Heart left ventricle (tissue), 13 donors: ENCODE data around the gene GID4.

Experiments
- CTCF ChIP-seq, 12 donors: fragments of 200-600 bp; sonication (generic) in 4 of 12; IDR thresholded peaks; one replicate each; pipeline versions ENCODE4 v1.5.0 to v1.8.0; 2018 to 2022; ENCODE audit warnings: antibody characterized with exemption in 12 of 12, mild to moderate bottlenecking in 5 of 12
- POLR2A ChIP-seq, 2 donors: fragments of 450-650 bp; IDR thresholded peaks; one replicate each; pipeline ENCODE4 v1.6.1; 2017; ENCODE audit warnings: antibody characterized with exemption in 2 of 2, mild to moderate bottlenecking in 2 of 2, moderate library complexity in 2 of 2
- donor health status: ischemic (EF 13 %, LVEDD 7.1; RV severe dilation, severe dysfunction).
- donor health status: DM: no; HTN: yes; CAD: no.
- donor health status: DM: no; HTN: no; CAD: no.
- donor health status: ischemic (EF 25% LVEDD 6.9; RV normal size, moderate dysfunction).
- donor health status: ischemic (EF 25% LVEDD 5.7; RV mildly dilated, moderate dysfunction).
- donor health status: ischemic (EF 35%, LVEDD 5.7; RV mildly dilated, moderate dysfunction).
- donor health status: nonischemic (EF 11% LVEDD 7.7; RV severe dilation, severe dysfunction).
- donor health status: DM: yes; HTN: yes; CAD: no.
- donor health status: PGD.
- donor health status: ischemic (EF 29% LVEDD 5.4; RV normal size, mild dysfunction).
- donor health status: nonischemic (EF 23%, LVEDD 6.1; RV moderate dilation, normal function).

GRCh38 chr17:18028952-18029540 is 10.2 kb upstream of the GID4 start:
- TF ChIP-seq CTCF (IDR thresholded peaks at IDR 0.05) (no peak), POLR2A (IDR thresholded peaks at IDR 0.05) (no peak)
